HL-60 (cell line): ENCODE results near the gene CAMK1D.

Source experiments
- DNase-seq, 2 experiments: peaks; one replicate each; pipeline ENCODE4 v3.0.0-alpha.2; 2010 to 2020; ENCODE audit warnings: low read depth in 1 of 2, low spot score in 1 of 2
- H3K27ac ChIP-seq: fragments of 250-450 bp; sonication (Bioruptor Pico); replicated peaks from 2 replicates; pipeline ENCODE4 v1.5.1; 2020; ENCODE audit warnings: mild to moderate bottlenecking, moderate library complexity
- H3K27me3 ChIP-seq: fragments of 250-450 bp; sonication (Bioruptor Pico); 2 replicates; pipeline ENCODE4 v1.5.1; 2021; ENCODE audit warnings: mild to moderate bottlenecking, moderate library complexity; ENCODE audit not compliant: insufficient read depth, poor library complexity, severe bottlenecking
- H3K4me3 ChIP-seq: replicated peaks from 2 replicates; pipeline ENCODE4 v1.5.1; 2011; ENCODE audit warnings: mild to moderate bottlenecking, control low read depth, low read length; ENCODE audit not compliant: insufficient read depth
- CTCF ChIP-seq: IDR thresholded peaks from one replicate; pipeline ENCODE4 v1.5.1; 2011; ENCODE audit warnings: low read length, control low read depth, inconsistent platforms; ENCODE audit not compliant: insufficient read depth
- GABPA ChIP-seq: IDR thresholded peaks from 2 replicates; pipeline ENCODE4 v1.6.1; 2012; ENCODE audit warnings: low read depth
- POLR2AphosphoS5 ChIP-seq: IDR thresholded peaks from 2 replicates; pipeline ENCODE4 v1.6.1; 2012; ENCODE audit warnings: low read depth
- REST ChIP-seq: IDR thresholded peaks from 2 replicates; pipeline ENCODE4 v1.6.1; 2012; ENCODE audit warnings: low read depth; ENCODE audit not compliant: insufficient replicate concordance
- SPI1 ChIP-seq: IDR thresholded peaks from 2 replicates; pipeline ENCODE4 v1.6.1; 2012; ENCODE audit warnings: low read depth, mild to moderate bottlenecking, borderline replicate concordance

Gene CAMK1D

GRCh38 chr10:12728494-12728893, 379.1 kb downstream of the CAMK1D start:
- DNase-seq, result no peak
- H3K4me3 ChIP-seq, result no peak overlapping the region
- no peak for TF ChIP-seq REST
- TF ChIP-seq SPI1, result no peak
- no peak for TF ChIP-seq POLR2AphosphoS5
- no peak for TF ChIP-seq GABPA
- TF ChIP-seq CTCF, result no peak
- H3K27me3 ChIP-seq, result no peaks in the 10 kb centered on the region
- H3K27ac ChIP-seq, result no peak overlapping the region

- Histone ChIP-seq H3K27ac (no peak overlapping the region), H3K4me3 (no peak overlapping the region), H3K27me3 (no peaks in the 10 kb centered on the region)
- TF ChIP-seq POLR2AphosphoS5 (no peak), REST (no peak), GABPA (no peak), SPI1 (no peak), CTCF (no peak)
- DNase-seq, result no peak
These were observed 380.5 kb downstream of the CAMK1D start for GRCh38 chr10:12729885-12730284.

GRCh38 chr10:12730809-12731519, 381.6 kb downstream of the CAMK1D start:
- DNase-seq, result no peak
- H3K27ac ChIP-seq, result no peak overlapping the region
- no peak overlapping the region for H3K4me3 ChIP-seq
- no peak for TF ChIP-seq REST
- no peak for TF ChIP-seq SPI1
- no peak for TF ChIP-seq CTCF
- TF ChIP-seq POLR2AphosphoS5, result no peak
- no peak for TF ChIP-seq GABPA
- no peaks in the 10 kb centered on the region for H3K27me3 ChIP-seq
